ENCODE measurements around the gene ARHGAP26.
"Not testable (repeated sequence)": the region's sequence is repeated elsewhere in the genome, so short reads cannot be mapped to it uniquely, and the experiment has no call there.

ARHGAP26 gene

GRCh38 chr5:142947427-142947709, 177.2 kb downstream of the ARHGAP26 start:
- H3K27me3 ChIP-seq (ENCODE audit: control insufficient read depth, insufficient read depth, low read length, poor library complexity, severe bottlenecking), result no peaks in the 10 kb centered on the region
- H3K9me3 ChIP-seq (ENCODE audit: control insufficient read depth, low read length), result no peaks in the 10 kb centered on the region
- no peak overlapping the region for H3K27ac ChIP-seq (ENCODE audit: insufficient read depth, low read depth, low read length, poor library complexity, severe bottlenecking)
- no peak overlapping the region for H3K4me3 ChIP-seq (ENCODE audit: insufficient read depth, low read depth, low read length)
- no peaks in the 10 kb centered on the region for H3K4me1 ChIP-seq (ENCODE audit: control insufficient read depth, insufficient read depth, low read length)
- H3K36me3 ChIP-seq (ENCODE audit: control insufficient read depth, insufficient read depth, low read length), result no peaks in the 10 kb centered on the region

- no peak overlapping the region for H3K4me3 ChIP-seq (ENCODE audit: insufficient read depth, low read depth, low read length)
- H3K36me3 ChIP-seq (ENCODE audit: control insufficient read depth, insufficient read depth, low read length), result no peaks in the 10 kb centered on the region
- no peaks in the 10 kb centered on the region for H3K27me3 ChIP-seq (ENCODE audit: control insufficient read depth, insufficient read depth, low read length, poor library complexity, severe bottlenecking)
- H3K27ac ChIP-seq (ENCODE audit: insufficient read depth, low read depth, low read length, poor library complexity, severe bottlenecking), result no peak overlapping the region
- no peaks in the 10 kb centered on the region for H3K4me1 ChIP-seq (ENCODE audit: control insufficient read depth, insufficient read depth, low read length)
- WGBS, 2 experiments, result 96 to 98% methylated on average over 3 of the region's 3 CpGs
- no peaks in the 10 kb centered on the region for H3K9me3 ChIP-seq (ENCODE audit: control insufficient read depth, low read length)
These were observed 182.1 kb downstream of the ARHGAP26 start for GRCh38 chr5:142952229-142952628.

- H3K4me1 ChIP-seq (ENCODE audit: control insufficient read depth, insufficient read depth, low read length); H3K27me3 ChIP-seq (ENCODE audit: control insufficient read depth, insufficient read depth, low read length, poor library complexity, severe bottlenecking); H3K9me3 ChIP-seq (ENCODE audit: control insufficient read depth, low read length); H3K27ac ChIP-seq (ENCODE audit: insufficient read depth, low read depth, low read length, poor library complexity, severe bottlenecking); H3K4me3 ChIP-seq (ENCODE audit: insufficient read depth, low read depth, low read length); H3K36me3 ChIP-seq (ENCODE audit: control insufficient read depth, insufficient read depth, low read length): not testable (repeated sequence)
- 84 to 89% methylated on average over 3 of the region's 3 CpGs for WGBS, 2 experiments
These were observed 182.7 kb downstream of the ARHGAP26 start for GRCh38 chr5:142952871-142953270.

- Histone ChIP-seq H3K27me3 (ENCODE audit: control insufficient read depth, insufficient read depth, low read length, poor library complexity, severe bottlenecking) (no peaks in the 10 kb centered on the region), H3K9me3 (ENCODE audit: control insufficient read depth, low read length) (no peaks in the 10 kb centered on the region), H3K4me3 (ENCODE audit: insufficient read depth, low read depth, low read length) (no peak overlapping the region), H3K4me1 (ENCODE audit: control insufficient read depth, insufficient read depth, low read length) (no peaks in the 10 kb centered on the region), H3K27ac (ENCODE audit: insufficient read depth, low read depth, low read length, poor library complexity, severe bottlenecking) (no peak overlapping the region), H3K36me3 (ENCODE audit: control insufficient read depth, insufficient read depth, low read length) (no peaks in the 10 kb centered on the region)
- 92 to 98% methylated on average over 2 of the region's 2 CpGs for WGBS, 2 experiments
These were observed 184.3 kb downstream of the ARHGAP26 start for GRCh38 chr5:142954455-142954854.

- H3K27me3 ChIP-seq (ENCODE audit: control insufficient read depth, insufficient read depth, low read length, poor library complexity, severe bottlenecking), result no peaks in the 10 kb centered on the region
- H3K4me3 ChIP-seq (ENCODE audit: insufficient read depth, low read depth, low read length), result no peak overlapping the region
- no peaks in the 10 kb centered on the region for H3K9me3 ChIP-seq (ENCODE audit: control insufficient read depth, low read length)
- H3K27ac ChIP-seq (ENCODE audit: insufficient read depth, low read depth, low read length, poor library complexity, severe bottlenecking), result no peak overlapping the region
- WGBS, 2 experiments, result 92 to 100% methylated on average over 1 of the region's 1 CpG
- no peaks in the 10 kb centered on the region for H3K36me3 ChIP-seq (ENCODE audit: control insufficient read depth, insufficient read depth, low read length)
- H3K4me1 ChIP-seq (ENCODE audit: control insufficient read depth, insufficient read depth, low read length), result no peaks in the 10 kb centered on the region
These were observed 185.5 kb downstream of the ARHGAP26 start for GRCh38 chr5:142955628-142956027.

- H3K4me1 ChIP-seq (ENCODE audit: control insufficient read depth, insufficient read depth, low read length), result no peaks in the 10 kb centered on the region
- no peak overlapping the region for H3K4me3 ChIP-seq (ENCODE audit: insufficient read depth, low read depth, low read length)
- 92 to 94% methylated on average over 7 of the region's 7 CpGs for WGBS, 2 experiments
- H3K9me3 ChIP-seq (ENCODE audit: control insufficient read depth, low read length), result no peaks in the 10 kb centered on the region
- H3K27me3 ChIP-seq (ENCODE audit: control insufficient read depth, insufficient read depth, low read length, poor library complexity, severe bottlenecking), result no peaks in the 10 kb centered on the region
- no peaks in the 10 kb centered on the region for H3K36me3 ChIP-seq (ENCODE audit: control insufficient read depth, insufficient read depth, low read length)
- no peak overlapping the region for H3K27ac ChIP-seq (ENCODE audit: insufficient read depth, low read depth, low read length, poor library complexity, severe bottlenecking)
These were observed 187.4 kb downstream of the ARHGAP26 start for GRCh38 chr5:142957528-142957927.

- H3K9me3 ChIP-seq (ENCODE audit: control insufficient read depth, low read length), result no peaks in the 10 kb centered on the region
- no peaks in the 10 kb centered on the region for H3K4me1 ChIP-seq (ENCODE audit: control insufficient read depth, insufficient read depth, low read length)
- 94 to 100% methylated on average over 1 of the region's 1 CpG for WGBS, 2 experiments
- no peak overlapping the region for H3K27ac ChIP-seq (ENCODE audit: insufficient read depth, low read depth, low read length, poor library complexity, severe bottlenecking)
- H3K27me3 ChIP-seq (ENCODE audit: control insufficient read depth, insufficient read depth, low read length, poor library complexity, severe bottlenecking), result no peaks in the 10 kb centered on the region
- H3K4me3 ChIP-seq (ENCODE audit: insufficient read depth, low read depth, low read length), result no peak overlapping the region
- H3K36me3 ChIP-seq (ENCODE audit: control insufficient read depth, insufficient read depth, low read length), result no peaks in the 10 kb centered on the region
These were observed 188.9 kb downstream of the ARHGAP26 start for GRCh38 chr5:142958944-142959682.

GRCh38 chr5:142959683-142960657, 189.8 kb downstream of the ARHGAP26 start:
- Histone ChIP-seq H3K36me3 (ENCODE audit: control insufficient read depth, insufficient read depth, low read length) (no peaks in the 10 kb centered on the region), H3K27ac (ENCODE audit: insufficient read depth, low read depth, low read length, poor library complexity, severe bottlenecking) (no peak overlapping the region), H3K27me3 (ENCODE audit: control insufficient read depth, insufficient read depth, low read length, poor library complexity, severe bottlenecking) (no peaks in the 10 kb centered on the region), H3K9me3 (ENCODE audit: control insufficient read depth, low read length) (no peaks in the 10 kb centered on the region), H3K4me3 (ENCODE audit: insufficient read depth, low read depth, low read length) (no peak overlapping the region), H3K4me1 (ENCODE audit: control insufficient read depth, insufficient read depth, low read length) (no peaks in the 10 kb centered on the region)
- 94 to 95% methylated on average over 4 of the region's 4 CpGs for WGBS, 2 experiments

- H3K9me3 ChIP-seq (ENCODE audit: control insufficient read depth, low read length), result no peaks in the 10 kb centered on the region
- no peaks in the 10 kb centered on the region for H3K36me3 ChIP-seq (ENCODE audit: control insufficient read depth, insufficient read depth, low read length)
- H3K4me1 ChIP-seq (ENCODE audit: control insufficient read depth, insufficient read depth, low read length), result no peaks in the 10 kb centered on the region
- H3K4me3 ChIP-seq (ENCODE audit: insufficient read depth, low read depth, low read length), result no peak overlapping the region
- WGBS, 2 experiments, result 90 to 100% methylated on average over 1 to 5 of the region's 5 CpGs
- no peaks in the 10 kb centered on the region for H3K27me3 ChIP-seq (ENCODE audit: control insufficient read depth, insufficient read depth, low read length, poor library complexity, severe bottlenecking)
- H3K27ac ChIP-seq (ENCODE audit: insufficient read depth, low read depth, low read length, poor library complexity, severe bottlenecking), result no peak overlapping the region
These were observed 191.4 kb downstream of the ARHGAP26 start for GRCh38 chr5:142961440-142962173.

- no peak overlapping the region for H3K27ac ChIP-seq (ENCODE audit: insufficient read depth, low read depth, low read length, poor library complexity, severe bottlenecking)
- WGBS, 2 experiments, result 100% methylated on average over 1 of the region's 1 CpG; no CpG with 5 or more reads in 1 of the 2 experiments
- H3K27me3 ChIP-seq (ENCODE audit: control insufficient read depth, insufficient read depth, low read length, poor library complexity, severe bottlenecking), result no peaks in the 10 kb centered on the region
- no peak overlapping the region for H3K4me3 ChIP-seq (ENCODE audit: insufficient read depth, low read depth, low read length)
- H3K9me3 ChIP-seq (ENCODE audit: control insufficient read depth, low read length), result no peaks in the 10 kb centered on the region
- no peaks in the 10 kb centered on the region for H3K4me1 ChIP-seq (ENCODE audit: control insufficient read depth, insufficient read depth, low read length)
- no peaks in the 10 kb centered on the region for H3K36me3 ChIP-seq (ENCODE audit: control insufficient read depth, insufficient read depth, low read length)
These were observed 192.0 kb downstream of the ARHGAP26 start for GRCh38 chr5:142962174-142962533.
